ENCODE results near the gene TCF7L1. TPM values are rescaled to one million over a fixed set of nuclear protein-coding genes. Genes with fewer than 3 reads are reported as not detected.
"Not testable (repeated sequence)": the region's sequence is repeated elsewhere in the genome, so short reads cannot be mapped to it uniquely, and the experiment has no call there.

TCF7L1 gene
- total RNA-seq, 1 donor from 2014 or later, result 48.3 TPM

DNA sequence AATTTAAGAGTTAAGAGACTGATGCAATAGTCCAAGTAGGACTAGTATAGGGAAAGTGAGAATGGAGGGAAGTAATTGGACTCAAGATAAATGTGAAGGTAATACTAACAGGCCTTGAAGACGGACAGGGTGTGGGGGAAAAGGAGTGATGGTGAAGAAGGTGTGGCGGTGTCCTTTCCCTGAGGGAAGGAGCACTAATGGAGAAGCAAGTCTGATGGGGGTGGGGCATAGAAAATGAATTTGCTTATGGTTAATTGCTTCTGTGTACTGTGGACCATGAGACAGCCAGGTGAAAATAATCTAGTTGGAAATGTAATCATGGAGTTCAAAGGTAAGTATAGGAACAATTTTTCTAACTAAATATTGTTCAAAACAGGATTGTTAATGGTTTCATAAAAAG lies 201.7 kb downstream of the TCF7L1 start:
- TF ChIP-seq, protein P1, sequence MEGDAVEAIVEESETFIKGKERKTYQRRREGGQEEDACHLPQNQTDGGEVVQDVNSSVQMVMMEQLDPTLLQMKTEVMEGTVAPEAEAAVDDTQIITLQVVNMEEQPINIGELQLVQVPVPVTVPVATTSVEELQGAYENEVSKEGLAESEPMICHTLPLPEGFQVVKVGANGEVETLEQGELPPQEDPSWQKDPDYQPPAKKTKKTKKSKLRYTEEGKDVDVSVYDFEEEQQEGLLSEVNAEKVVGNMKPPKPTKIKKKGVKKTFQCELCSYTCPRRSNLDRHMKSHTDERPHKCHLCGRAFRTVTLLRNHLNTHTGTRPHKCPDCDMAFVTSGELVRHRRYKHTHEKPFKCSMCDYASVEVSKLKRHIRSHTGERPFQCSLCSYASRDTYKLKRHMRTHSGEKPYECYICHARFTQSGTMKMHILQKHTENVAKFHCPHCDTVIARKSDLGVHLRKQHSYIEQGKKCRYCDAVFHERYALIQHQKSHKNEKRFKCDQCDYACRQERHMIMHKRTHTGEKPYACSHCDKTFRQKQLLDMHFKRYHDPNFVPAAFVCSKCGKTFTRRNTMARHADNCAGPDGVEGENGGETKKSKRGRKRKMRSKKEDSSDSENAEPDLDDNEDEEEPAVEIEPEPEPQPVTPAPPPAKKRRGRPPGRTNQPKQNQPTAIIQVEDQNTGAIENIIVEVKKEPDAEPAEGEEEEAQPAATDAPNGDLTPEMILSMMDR (IDR thresholded peaks at IDR 0.05; ENCODE audit: unreplicated experiment), result no peak
- no peaks in the 10 kb centered on the region for H3K9me3 Mint-ChIP-seq
- H3K4me1 Mint-ChIP-seq, result no peaks in the 10 kb centered on the region
- no peak for DNase-seq (ENCODE audit: low spot score in 2 of 2, unreplicated experiment in 2 of 2)
- H3K27me3 Mint-ChIP-seq (ENCODE audit: low read depth), result peaks cover 14% of the 10 kb centered on the region
- H3K27ac Mint-ChIP-seq, result no peak overlapping the region
- no peaks in the 10 kb centered on the region for H3K36me3 Mint-ChIP-seq
- H3K4me3 Mint-ChIP-seq, result no peak overlapping the region

DNA sequence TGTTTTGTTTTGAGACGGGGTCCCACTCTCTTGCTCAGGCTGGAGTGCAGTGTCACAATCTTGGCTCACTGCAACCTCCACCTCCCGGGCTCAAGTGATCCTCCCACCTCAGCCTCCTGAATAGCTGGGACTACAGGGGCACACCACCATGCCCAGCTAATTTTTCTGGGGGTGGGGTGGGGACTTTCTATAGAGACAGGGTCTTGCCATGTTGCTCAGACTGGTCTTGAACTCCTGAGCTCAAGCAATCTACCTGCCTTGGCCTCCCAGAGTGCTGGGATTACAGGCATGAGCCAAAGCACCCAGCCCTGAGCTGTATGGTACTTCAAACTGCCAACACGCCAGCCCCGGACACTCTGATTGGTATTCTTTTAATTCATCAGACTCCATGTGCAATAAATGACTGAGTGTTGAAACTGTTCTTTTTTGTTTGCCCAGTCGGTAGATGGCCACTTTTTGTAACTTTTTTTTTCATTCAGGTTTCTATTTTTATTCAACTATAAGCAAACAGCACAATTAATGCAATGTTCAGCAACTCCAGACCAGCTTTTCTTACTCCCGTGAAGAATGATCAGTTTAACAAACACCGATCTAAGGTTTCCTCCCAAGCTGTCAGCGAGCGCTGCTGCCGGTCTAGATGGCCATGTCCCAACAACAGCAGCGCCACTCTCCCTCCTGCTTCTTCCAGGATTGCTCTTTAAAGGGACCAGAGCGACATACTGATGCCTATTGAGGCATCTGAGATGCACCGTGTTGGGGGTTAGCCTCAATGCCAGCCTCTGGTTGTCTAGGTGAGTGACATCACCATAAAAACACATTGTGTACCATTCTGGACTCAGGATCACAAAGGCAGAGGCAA lies 207.1 kb downstream of the TCF7L1 start:
- DNase-seq (ENCODE audit: low spot score in 2 of 2, unreplicated experiment in 2 of 2), result no peak
- TF ChIP-seq, protein P1 (IDR thresholded peaks at IDR 0.05; ENCODE audit: unreplicated experiment), result no peak
- H3K9me3 Mint-ChIP-seq, result no peaks in the 10 kb centered on the region
- H3K27me3 Mint-ChIP-seq (ENCODE audit: low read depth), result peaks cover 14% of the 10 kb centered on the region
- H3K36me3 Mint-ChIP-seq, result peaks cover 11% of the 10 kb centered on the region
- H3K27ac Mint-ChIP-seq, result no peak overlapping the region
- no peak overlapping the region for H3K4me3 Mint-ChIP-seq
- H3K4me1 Mint-ChIP-seq, result no peaks in the 10 kb centered on the region

DNA sequence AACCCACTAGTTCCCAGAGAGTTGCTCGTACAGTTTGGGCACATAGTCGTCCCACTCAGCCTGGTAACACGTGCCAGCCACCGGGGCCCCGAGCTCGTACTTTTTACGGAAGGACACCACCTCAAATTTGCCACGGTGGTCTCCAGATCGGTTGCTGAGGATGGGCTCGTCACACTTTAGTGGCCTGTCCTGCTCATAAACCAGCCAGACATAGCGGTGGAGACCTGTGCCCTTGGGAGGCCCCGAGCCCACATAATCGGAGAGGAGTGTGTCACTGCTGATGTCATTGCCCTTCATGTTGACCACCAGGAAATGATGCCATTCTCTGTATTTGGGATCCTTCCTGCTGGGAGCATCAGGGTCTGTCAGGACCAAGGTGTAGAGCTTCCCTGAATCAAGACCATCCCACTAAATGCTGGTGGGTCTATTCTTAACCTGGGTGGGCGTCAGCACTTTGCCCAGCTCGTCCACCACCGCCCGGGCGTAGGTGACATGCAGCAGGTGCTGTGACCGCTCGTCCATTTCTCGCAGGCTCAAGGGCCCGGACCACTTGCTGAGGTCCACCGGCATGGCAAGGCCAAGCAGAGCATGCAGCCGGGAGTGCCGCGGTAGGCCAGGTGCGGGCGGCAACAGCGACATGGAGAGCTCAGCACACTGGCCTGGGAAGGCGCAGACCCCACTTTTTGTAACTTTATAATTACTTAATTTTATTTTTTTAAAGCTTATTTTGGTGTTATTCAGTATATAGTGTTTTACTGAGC lies 208.3 kb downstream of the TCF7L1 start:
- H3K27me3 Mint-ChIP-seq (ENCODE audit: low read depth), result peaks cover 14% of the 10 kb centered on the region
- no peak overlapping the region for H3K4me3 Mint-ChIP-seq
- no peak for DNase-seq (ENCODE audit: low spot score in 2 of 2, unreplicated experiment in 2 of 2)
- H3K9me3 Mint-ChIP-seq, result no peaks in the 10 kb centered on the region
- no peak overlapping the region for H3K27ac Mint-ChIP-seq
- H3K36me3 Mint-ChIP-seq, result peaks cover 11% of the 10 kb centered on the region
- no peaks in the 10 kb centered on the region for H3K4me1 Mint-ChIP-seq
- TF ChIP-seq, protein P1 (IDR thresholded peaks at IDR 0.05; ENCODE audit: unreplicated experiment), result no peak

DNA sequence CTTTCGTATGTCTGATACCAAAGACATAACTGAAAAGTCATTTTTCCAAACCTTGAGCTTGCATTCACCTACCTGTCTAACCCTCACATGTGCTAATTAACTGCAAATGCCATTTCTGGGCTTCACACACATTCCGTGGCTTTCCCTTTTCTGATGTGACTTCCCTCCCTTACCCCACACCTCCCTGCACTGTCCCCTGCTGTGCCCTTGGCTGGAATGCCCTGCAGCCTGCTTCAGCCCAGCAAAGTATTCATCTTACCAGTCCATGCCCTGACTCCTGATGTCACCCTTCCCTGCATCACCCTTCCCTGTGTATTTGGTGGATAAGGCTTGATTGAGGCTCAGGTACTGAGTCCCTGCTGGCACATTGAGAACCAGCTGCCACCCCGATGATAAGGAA lies 209.0 kb downstream of the TCF7L1 start:
- Mint-ChIP-seq H3K4me1 (no peaks in the 10 kb centered on the region), H3K36me3 (peaks cover 11% of the 10 kb centered on the region), H3K27me3 (ENCODE audit: low read depth) (peaks cover 14% of the 10 kb centered on the region), H3K4me3 (no peak overlapping the region), H3K27ac (no peak overlapping the region), H3K9me3 (no peaks in the 10 kb centered on the region)
- TF ChIP-seq, protein P1 (IDR thresholded peaks at IDR 0.05; ENCODE audit: unreplicated experiment), result no peak
- DNase-seq (ENCODE audit: low spot score in 2 of 2, unreplicated experiment in 2 of 2), result no peak

DNA sequence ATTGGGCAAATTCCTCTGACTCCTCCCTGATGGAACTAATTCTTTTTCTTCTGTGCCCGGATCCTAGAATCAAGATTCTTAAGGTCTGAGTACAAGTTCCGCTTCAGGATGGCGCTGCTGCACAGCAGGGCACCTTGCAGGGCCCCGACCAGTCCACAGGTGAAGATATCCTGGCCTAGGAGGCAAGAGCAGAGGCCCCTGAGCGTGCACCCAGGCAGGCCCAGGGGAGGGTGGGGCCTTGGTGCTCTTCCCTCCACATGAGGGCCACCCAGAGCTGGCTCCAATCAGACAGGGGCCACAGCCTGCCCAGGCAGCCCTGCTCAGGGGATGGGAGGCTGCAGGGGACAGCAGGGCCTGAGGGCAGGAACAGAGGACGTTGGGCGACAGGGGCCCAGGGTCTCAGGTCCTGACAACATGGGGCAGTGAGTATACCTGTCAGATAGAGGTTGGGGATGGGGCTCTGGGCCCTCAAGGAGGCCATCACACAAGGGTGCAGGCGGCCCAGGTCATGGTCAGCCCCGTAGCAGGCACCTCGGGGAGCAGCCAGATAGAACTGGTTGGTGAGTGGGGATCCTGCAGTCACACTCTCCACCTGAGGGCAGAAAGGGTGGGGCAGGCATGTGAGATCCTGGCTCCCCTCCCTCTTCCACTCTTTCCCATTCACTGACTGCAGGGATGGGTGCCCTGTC lies 210.2 kb downstream of the TCF7L1 start:
- H3K27ac Mint-ChIP-seq; H3K9me3 Mint-ChIP-seq; H3K4me3 Mint-ChIP-seq; DNase-seq (ENCODE audit: low spot score in 2 of 2, unreplicated experiment in 2 of 2); H3K27me3 Mint-ChIP-seq (ENCODE audit: low read depth); H3K4me1 Mint-ChIP-seq: not testable (repeated sequence)
- H3K36me3 Mint-ChIP-seq, result peaks cover 15% of the 10 kb centered on the region

Data from mesothelial cell of epicardium (in vitro differentiated cells).